ENCODE data around the gene TRIM52.
"Not testable (repeated sequence)": the region's sequence is repeated elsewhere in the genome, so short reads cannot be mapped to it uniquely, and the experiment has no call there.

Gene TRIM52

GRCh38 chr5:181212934-181213333 is 48.0 kb downstream of the TRIM52 start:
- TF ChIP-seq CTCF (IDR thresholded peaks at IDR 0.05) = no peak
- Mint-ChIP-seq H3K27ac (no peak overlapping the region), H3K36me3 (ENCODE audit: low read depth) (no peaks in the 10 kb centered on the region), H3K27me3 (ENCODE audit: low read depth, poor library complexity) (peaks cover 78% of the 10 kb centered on the region), H3K4me3 (no peak overlapping the region), H3K9me3 (peaks cover 7% of the 10 kb centered on the region), H3K4me1 (peaks cover 20% of the 10 kb centered on the region)
- no peak for DNase-seq

GRCh38 chr5:181212080-181212479 is 48.9 kb downstream of the TRIM52 start:
- no peak overlapping the region for H3K4me3 Mint-ChIP-seq
- peaks cover 78% of the 10 kb centered on the region for H3K27me3 Mint-ChIP-seq (ENCODE audit: low read depth, poor library complexity)

DNA sequence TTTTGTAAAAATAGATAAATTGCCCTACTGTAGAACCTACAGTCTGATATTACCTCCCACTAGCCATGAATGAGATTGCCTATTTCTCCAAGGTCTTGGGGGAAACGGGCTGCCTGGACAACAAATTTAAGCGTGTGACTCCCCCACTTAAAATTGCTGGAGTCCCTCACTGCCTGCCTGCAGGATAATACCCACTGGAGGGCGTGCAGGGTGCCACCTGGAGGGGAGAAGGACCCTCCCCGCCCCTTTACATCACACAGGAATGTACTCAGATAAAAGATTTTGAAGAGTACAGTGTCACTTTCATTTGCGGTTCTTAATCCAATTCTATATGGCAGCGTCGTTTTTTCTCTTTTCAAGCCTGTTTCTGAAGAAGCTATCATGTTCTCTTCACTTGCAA is 49.7 kb downstream of the TRIM52 start:
- Mint-ChIP-seq H3K27me3 (ENCODE audit: low read depth, poor library complexity) (peaks cover 78% of the 10 kb centered on the region), H3K36me3 (ENCODE audit: low read depth) (no peaks in the 10 kb centered on the region), H3K4me3 (no peak overlapping the region), H3K27ac (no peak overlapping the region), H3K4me1 (peaks cover 15% of the 10 kb centered on the region), H3K9me3 (peaks cover 20% of the 10 kb centered on the region)
- no peak for DNase-seq
- TF ChIP-seq CTCF (IDR thresholded peaks at IDR 0.05) = no peak

More at GRCh38 chr5:181212080-181212479, 48.9 kb downstream of the TRIM52 start:
- DNase-seq = no peak
- Mint-ChIP-seq H3K27ac (no peak overlapping the region), H3K4me1 (peaks cover 13% of the 10 kb centered on the region), H3K9me3 (peaks cover 15% of the 10 kb centered on the region), H3K36me3 (ENCODE audit: low read depth) (no peaks in the 10 kb centered on the region)
- no peak for TF ChIP-seq CTCF (IDR thresholded peaks at IDR 0.05)

DNA sequence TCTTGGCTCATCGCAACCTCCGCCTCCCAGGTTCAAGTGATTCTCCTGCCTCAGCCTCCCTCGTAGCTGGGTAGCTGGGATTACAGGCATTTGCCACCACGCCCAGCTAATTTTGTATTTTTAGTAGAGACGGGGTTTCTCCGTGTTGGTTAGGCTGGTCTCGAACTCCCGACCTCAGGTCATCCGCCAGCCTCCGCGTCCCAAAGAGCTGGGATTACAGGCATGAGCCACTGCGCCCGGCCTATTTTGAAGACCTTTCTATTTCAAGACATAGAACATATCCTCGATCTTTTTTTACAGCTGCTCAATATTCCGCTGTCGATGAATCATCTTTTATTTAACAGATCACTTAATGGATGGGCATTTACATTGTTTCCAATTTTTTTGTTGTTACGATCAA is 50.2 kb downstream of the TRIM52 start:
- Mint-ChIP-seq H3K9me3 (peaks cover 20% of the 10 kb centered on the region), H3K4me1 (peaks cover 18% of the 10 kb centered on the region), H3K27me3 (ENCODE audit: low read depth, poor library complexity) (peaks cover 79% of the 10 kb centered on the region)
- not testable (repeated sequence) for H3K27ac Mint-ChIP-seq; H3K36me3 Mint-ChIP-seq (ENCODE audit: low read depth); H3K4me3 Mint-ChIP-seq; DNase-seq

DNA sequence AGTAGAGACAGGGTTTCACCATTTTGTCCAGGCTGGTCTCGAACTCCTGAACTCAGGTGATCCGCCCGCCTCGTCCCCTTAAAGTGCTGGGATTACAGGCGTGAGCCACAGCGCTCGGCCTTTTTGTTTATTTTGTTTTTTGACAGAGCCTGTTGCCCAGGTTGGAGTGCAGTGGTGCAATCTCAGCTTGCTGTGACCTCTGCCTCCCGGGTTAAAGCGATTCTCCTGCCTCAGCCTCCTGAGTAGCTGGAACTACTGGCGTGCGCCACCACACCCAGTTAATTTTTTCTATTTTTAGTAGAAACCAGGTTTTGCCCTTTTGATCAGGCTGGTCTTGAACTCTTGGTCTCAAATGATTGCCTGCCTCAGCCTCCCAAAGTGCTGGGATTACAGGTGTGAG is 50.8 kb downstream of the TRIM52 start:
- Mint-ChIP-seq H3K9me3 (peaks cover 20% of the 10 kb centered on the region), H3K4me1 (peaks cover 23% of the 10 kb centered on the region), H3K27me3 (ENCODE audit: low read depth, poor library complexity) (peaks cover 85% of the 10 kb centered on the region)
- not testable (repeated sequence) for H3K36me3 Mint-ChIP-seq (ENCODE audit: low read depth); H3K4me3 Mint-ChIP-seq; H3K27ac Mint-ChIP-seq; DNase-seq

DNA sequence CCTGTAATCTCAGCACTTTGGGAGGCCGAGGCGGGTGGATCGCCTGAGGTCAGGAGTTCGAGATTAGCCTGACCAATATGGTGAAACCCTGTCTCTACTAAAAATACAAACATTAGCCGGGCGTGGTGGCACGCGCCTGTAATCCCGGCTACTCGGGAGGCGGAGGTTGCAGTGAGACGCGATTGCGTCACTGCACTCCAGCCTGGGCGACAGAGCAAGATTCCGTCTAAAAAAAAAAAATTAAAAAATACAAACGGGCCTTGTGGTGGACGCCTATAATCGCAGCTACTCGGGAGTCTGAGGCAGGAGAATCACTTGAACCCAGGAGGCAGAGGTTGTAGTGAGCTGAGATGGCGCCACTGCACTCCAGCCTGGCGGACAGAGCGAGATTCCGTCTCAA is 51.9 kb downstream of the TRIM52 start:
- peaks cover 20% of the 10 kb centered on the region for H3K9me3 Mint-ChIP-seq
- not testable (repeated sequence) for H3K4me3 Mint-ChIP-seq; H3K27ac Mint-ChIP-seq; H3K36me3 Mint-ChIP-seq (ENCODE audit: low read depth); DNase-seq
- H3K27me3 Mint-ChIP-seq (ENCODE audit: low read depth, poor library complexity) = peaks cover 86% of the 10 kb centered on the region
- H3K4me1 Mint-ChIP-seq = peaks cover 26% of the 10 kb centered on the region

GRCh38 chr5:181207960-181208253 is 53.0 kb downstream of the TRIM52 start:
- H3K27ac Mint-ChIP-seq = no peak overlapping the region
- no peaks in the 10 kb centered on the region for H3K36me3 Mint-ChIP-seq (ENCODE audit: low read depth)
- no peak for DNase-seq
- TF ChIP-seq CTCF (IDR thresholded peaks at IDR 0.05) = no peak
- H3K9me3 Mint-ChIP-seq = peaks cover 20% of the 10 kb centered on the region
- peaks cover 86% of the 10 kb centered on the region for H3K27me3 Mint-ChIP-seq (ENCODE audit: low read depth, poor library complexity)
- peak overlapping the region; percentile 93 for H3K4me3 Mint-ChIP-seq
- peaks cover 20% of the 10 kb centered on the region for H3K4me1 Mint-ChIP-seq

Measured in nephron progenitor cell (in vitro differentiated cells).